Measurements from ENCODE around the gene STX18.

DNA sequence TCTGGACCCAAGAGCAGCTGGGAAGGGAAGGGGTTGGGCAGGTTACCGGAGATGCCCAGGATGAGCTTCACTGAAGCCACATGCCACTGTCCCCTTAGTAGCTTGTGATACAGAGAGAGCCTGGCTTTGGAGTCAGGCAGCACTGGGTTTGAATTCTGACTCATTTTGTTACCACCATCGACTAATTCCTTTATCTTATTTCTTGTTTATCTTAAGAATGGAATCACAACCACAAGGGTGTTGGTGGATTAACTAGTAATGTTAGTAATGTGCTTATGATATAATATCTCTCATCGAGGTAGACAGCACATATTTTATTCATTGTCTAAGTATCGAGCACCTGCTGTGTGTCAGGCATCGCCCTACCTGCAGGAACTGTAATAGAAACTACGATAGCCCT, 17.7 kb upstream of the STX18 start:
- TF ChIP-seq, protein P1, sequence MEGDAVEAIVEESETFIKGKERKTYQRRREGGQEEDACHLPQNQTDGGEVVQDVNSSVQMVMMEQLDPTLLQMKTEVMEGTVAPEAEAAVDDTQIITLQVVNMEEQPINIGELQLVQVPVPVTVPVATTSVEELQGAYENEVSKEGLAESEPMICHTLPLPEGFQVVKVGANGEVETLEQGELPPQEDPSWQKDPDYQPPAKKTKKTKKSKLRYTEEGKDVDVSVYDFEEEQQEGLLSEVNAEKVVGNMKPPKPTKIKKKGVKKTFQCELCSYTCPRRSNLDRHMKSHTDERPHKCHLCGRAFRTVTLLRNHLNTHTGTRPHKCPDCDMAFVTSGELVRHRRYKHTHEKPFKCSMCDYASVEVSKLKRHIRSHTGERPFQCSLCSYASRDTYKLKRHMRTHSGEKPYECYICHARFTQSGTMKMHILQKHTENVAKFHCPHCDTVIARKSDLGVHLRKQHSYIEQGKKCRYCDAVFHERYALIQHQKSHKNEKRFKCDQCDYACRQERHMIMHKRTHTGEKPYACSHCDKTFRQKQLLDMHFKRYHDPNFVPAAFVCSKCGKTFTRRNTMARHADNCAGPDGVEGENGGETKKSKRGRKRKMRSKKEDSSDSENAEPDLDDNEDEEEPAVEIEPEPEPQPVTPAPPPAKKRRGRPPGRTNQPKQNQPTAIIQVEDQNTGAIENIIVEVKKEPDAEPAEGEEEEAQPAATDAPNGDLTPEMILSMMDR (IDR thresholded peaks at IDR 0.05; ENCODE audit: borderline replicate concordance, extremely low read depth, low read length, poor library complexity, severe bottlenecking), result no peak
- TF ChIP-seq EZH2 (IDR thresholded peaks at IDR 0.05; ENCODE audit: borderline replicate concordance, low read depth, low read length, severe bottlenecking), result no peak

All from DND-41 (cell line).